HCT116 (cell line): Measurements from ENCODE around the gene IQGAP3. TPM values are rescaled to one million over a fixed set of nuclear protein-coding genes. Genes with fewer than 3 reads are reported as not detected.

Experiments used
- ATAC-seq: fragments of 200-7000 bp; cut with Tn5 transposase; 2 replicates; pipeline ENCODE4 v1.9.1; 2020; ENCODE audit warnings: mild to moderate bottlenecking, moderate library complexity
- BruUV-seq: library from RNA; stranded (reverse); fragments of 400-500 nt; replicated peaks from 2 replicates; lab custom pipeline; 2021; lab: Mats Ljungman, UMichigan
- CTCF ChIA-PET: fragments of 300-600 bp; sonication (Branson Sonifier 250); formaldehyde crosslinking; loops from one replicate; lab custom pipeline; 2021; ENCODE audit warnings: antibody characterized with exemption; lab: Charles Lee
- POLR2A ChIA-PET: fragments of 300-600, 350-600 bp; sonication (Branson Sonifier 250); formaldehyde crosslinking; loops from one replicate; lab custom pipeline; 2021; ENCODE audit warnings: antibody characterized with exemption; lab: Charles Lee
- RAD21 ChIA-PET, 2 experiments: fragments of 300-600 bp; sonication (Branson Sonifier 250); formaldehyde crosslinking; loops; one replicate each; lab custom pipeline; 2023; ENCODE audit warnings: low total read pairs in 2 of 2; ENCODE audit not compliant: uncharacterized antibody in 2 of 2, unreplicated experiment in 2 of 2, low non-redundant PET in 1 of 2; lab: Charles Lee
- DNase-seq: peaks from one replicate; pipeline ENCODE4 v3.0.0-alpha.2; 2010; ENCODE audit warnings: low read depth, low spot score
- H2AFZ ChIP-seq: fragments of 200-600 bp; shearing (Covaris generic), sonication (generic); 2 replicates; pipeline ENCODE4 v1.6.1; 2017; ENCODE audit warnings: low read depth, mixed run types, mixed read lengths, antibody characterized with exemption, low read length; ENCODE audit not compliant: poor library complexity, severe bottlenecking
- H3K27ac ChIP-seq: 2 replicates; pipeline ENCODE4 v1.5.1; 2012; ENCODE audit warnings: low read depth, low read length
- H3K27me3 ChIP-seq: fragments of 200-600 bp; sonication (generic); 2 replicates; pipeline ENCODE4 v1.6.1; 2016; ENCODE audit warnings: mixed run types, low read length, mixed read lengths; ENCODE audit not compliant: insufficient read depth
- H3K36me3 ChIP-seq, 2 experiments: fragments of 200-500 bp in 1 of 2; fragments of 200-600 bp in 1 of 2; sonication (Bioruptor generic) in 1 of 2; sonication (generic) in 1 of 2; 2 replicates each; pipeline versions ENCODE4 v1.5.1 to v1.6.1; 2014 to 2016; ENCODE audit warnings: low read length in 2 of 2, inconsistent platforms in 1 of 2, mixed read lengths in 1 of 2, mixed run types in 1 of 2; ENCODE audit not compliant: insufficient read depth in 2 of 2, control insufficient read depth in 1 of 2
- H3K4me1 ChIP-seq, 2 experiments: fragments of 200-600 bp in 1 of 2; sonication (generic) in 1 of 2; 2 replicates each; pipeline versions ENCODE4 v1.5.1 to v1.6.1; 2012 to 2017; ENCODE audit warnings: low read length in 2 of 2, inconsistent platforms in 1 of 2, mild to moderate bottlenecking in 1 of 2, mixed read lengths in 1 of 2, mixed run types in 1 of 2, moderate library complexity in 1 of 2; ENCODE audit not compliant: insufficient read depth in 2 of 2, control insufficient read depth in 1 of 2
- H3K4me2 ChIP-seq: fragments of 200-600 bp; sonication (generic); 2 replicates; pipeline ENCODE4 v1.6.1; 2017; ENCODE audit warnings: mixed run types, low read length, mixed read lengths
- H3K4me3 ChIP-seq, 2 experiments: fragments of 200-600 bp in 1 of 2; sonication (generic) in 1 of 2; replicated peaks in 1 of 2; 2 replicates each; pipeline ENCODE4 v1.5.1; 2011 to 2016; ENCODE audit warnings: low read length in 2 of 2, control low read depth in 1 of 2, low read depth in 1 of 2, mild to moderate bottlenecking in 1 of 2, mixed read lengths in 1 of 2, mixed run types in 1 of 2
- H3K79me2 ChIP-seq: fragments of 200-600 bp; sonication (generic); 2 replicates; pipeline ENCODE4 v1.6.1; 2017; ENCODE audit warnings: mild to moderate bottlenecking, mixed run types, low read length, moderate library complexity, mixed read lengths; ENCODE audit not compliant: insufficient read depth
- H3K9ac ChIP-seq: fragments of 200-600 bp; sonication (generic); 2 replicates; pipeline ENCODE4 v1.6.1; 2016; ENCODE audit warnings: low read length, mixed read lengths
- H3K9me2 ChIP-seq: fragments of 200-600 bp; sonication (generic), shearing (Covaris generic); 2 replicates; pipeline ENCODE4 v1.6.1; 2017; ENCODE audit warnings: mixed run types, mild to moderate bottlenecking, moderate library complexity; ENCODE audit not compliant: insufficient read depth
- H3K9me3 ChIP-seq, 2 experiments: fragments of 200-500 bp in 1 of 2; fragments of 200-600 bp in 1 of 2; sonication (Bioruptor generic) in 1 of 2; sonication (generic) in 1 of 2; 2 replicates each; pipeline ENCODE4 v1.6.1; 2014 to 2017; ENCODE audit warnings: low read length in 2 of 2, mixed read lengths in 2 of 2, inconsistent platforms in 1 of 2, low read depth in 1 of 2, mild to moderate bottlenecking in 1 of 2, mixed run types in 1 of 2, moderate library complexity in 1 of 2; ENCODE audit not compliant: control insufficient read depth in 1 of 2, insufficient read depth in 1 of 2
- H4K20me1 ChIP-seq: fragments of 200-600 bp; sonication (generic), shearing (Covaris generic); 2 replicates; pipeline ENCODE4 v1.6.1; 2017; ENCODE audit warnings: mixed run types, mild to moderate bottlenecking, moderate library complexity; ENCODE audit not compliant: insufficient read depth
- ATF3 ChIP-seq: IDR thresholded peaks from 2 replicates; pipeline ENCODE4 v1.6.1; 2012
- CBX3 ChIP-seq: IDR thresholded peaks from 2 replicates; pipeline ENCODE4 v1.6.1; 2012; ENCODE audit warnings: low read depth
- CEBPB ChIP-seq: IDR thresholded peaks from 2 replicates; pipeline ENCODE4 v1.6.1; 2012; ENCODE audit warnings: low read depth
- CTCF ChIP-seq, 3 experiments: fragments of 200-600 bp in 1 of 3; sonication (generic) in 1 of 3; IDR thresholded peaks in 2 of 3; conservative IDR thresholded peaks in 1 of 3; 2 replicates each; pipeline ENCODE4 v1.5.1; 2012 to 2017; ENCODE audit warnings: low read depth in 2 of 3, low read length in 2 of 3, antibody characterized with exemption in 1 of 3, borderline replicate concordance in 1 of 3, control low read depth in 1 of 3, mild to moderate bottlenecking in 1 of 3, mixed read lengths in 1 of 3, mixed run types in 1 of 3, moderate library complexity in 1 of 3; ENCODE audit not compliant: insufficient read depth in 1 of 3
- ELF1 ChIP-seq: IDR thresholded peaks from 2 replicates; pipeline ENCODE4 v1.6.1; 2012; ENCODE audit warnings: low read depth, borderline replicate concordance
- EZH2 ChIP-seq: fragments of 200-600 bp; sonication (generic); IDR thresholded peaks from 2 replicates; pipeline ENCODE4 v1.6.1; 2017; ENCODE audit warnings: antibody characterized with exemption, mixed run types
- FOSL1 ChIP-seq: IDR thresholded peaks from 2 replicates; pipeline ENCODE4 v1.6.1; 2012; ENCODE audit warnings: low read depth
- JUND ChIP-seq: IDR thresholded peaks from 2 replicates; pipeline ENCODE4 v1.6.1; 2012
- POLR2AphosphoS5 ChIP-seq: IDR thresholded peaks from 2 replicates; pipeline ENCODE4 v1.6.1; 2011; ENCODE audit warnings: mild to moderate bottlenecking, low read depth, low read length, moderate library complexity
- SP1 ChIP-seq: IDR thresholded peaks from 2 replicates; pipeline ENCODE4 v1.6.1; 2012; ENCODE audit warnings: low read depth
- ZFX ChIP-seq: fragments of 450-650 bp; IDR thresholded peaks from 2 replicates; pipeline ENCODE4 v1.6.1; 2017
- ZNF274 ChIP-seq: fragments of 200-500 bp; sonication (Bioruptor generic); IDR thresholded peaks from 2 replicates; pipeline ENCODE4 v1.6.1; 2014; ENCODE audit warnings: mild to moderate bottlenecking, low read depth, low read length, inconsistent platforms
- intact Hi-C: fragments of 100-400 bp; cut with micrococcal nuclease; formaldehyde crosslinking; loops from 2 replicates; pipeline ENCODE4 v1.10.0; 2022
- total RNA-seq: library from RNA; stranded (reverse); gene quantifications from one replicate; pipeline ENCODE4 v1.2.1, GENCODE V29; 2021; ENCODE audit not compliant: unreplicated experiment

The IQGAP3 gene
- total RNA-seq, 1 experiment from 2014 or later = 38.8 TPM

GRCh38 chr1:156513185-156513584 is 59.2 kb downstream of the IQGAP3 start:
- ChIA-PET CTCF (no interaction called here), POLR2A (no interaction called here), RAD21 (no interaction called here)
- DNase-seq = no peak
- H2AFZ ChIP-seq = no peak overlapping the region
- intact Hi-C loops = loop anchor here (5.0 kb wide), 1 partner anchor 39 kb away; no protein-coding TSS in a partner anchor
- H3K9ac ChIP-seq = no peak overlapping the region
- H3K9me3 ChIP-seq = no peaks in the 10 kb centered on the region
- no peaks in the 10 kb centered on the region for H4K20me1 ChIP-seq
- no peak overlapping the region for H3K4me3 ChIP-seq
- no peak for TF ChIP-seq ATF3
- TF ChIP-seq FOSL1 = no peak
- no peak for TF ChIP-seq ELF1
- TF ChIP-seq CBX3 = no peak
- TF ChIP-seq POLR2AphosphoS5 = no peak
- no peak for TF ChIP-seq CEBPB
- H3K4me1 ChIP-seq = peaks cover 0 to 10% of the 10 kb centered on the region in 2 experiments; a peak in 1 of 4 replicates
- no peaks in the 10 kb centered on the region for H3K9me2 ChIP-seq
- no peak overlapping the region for H3K4me2 ChIP-seq
- H3K27me3 ChIP-seq = no peaks in the 10 kb centered on the region
- ATAC-seq = no peak
- H3K36me3 ChIP-seq = no peaks in the 10 kb centered on the region
- no peaks in the 10 kb centered on the region for H3K79me2 ChIP-seq
- BruUV-seq = no TSS peak
- no peak overlapping the region for H3K27ac ChIP-seq

GRCh38 chr1:156511644-156512043 is 60.7 kb downstream of the IQGAP3 start:
- Histone ChIP-seq H3K4me2 (no peak overlapping the region), H3K9ac (no peak overlapping the region), H3K36me3 (no peaks in the 10 kb centered on the region), H2AFZ (no peak overlapping the region), H3K27ac (no peak overlapping the region), H3K9me3 (no peaks in the 10 kb centered on the region), H4K20me1 (no peaks in the 10 kb centered on the region), H3K79me2 (no peaks in the 10 kb centered on the region), H3K9me2 (no peaks in the 10 kb centered on the region), H3K27me3 (no peaks in the 10 kb centered on the region), H3K4me1 (peaks cover 0 to 9% of the 10 kb centered on the region in 2 experiments; a peak in 1 of 4 replicates), H3K4me3 (no peak overlapping the region)
- DNase-seq (no peak), ATAC-seq (no peak)
- ChIA-PET CTCF (no interaction called here), RAD21 (no interaction called here), POLR2A (no interaction called here)
- TF ChIP-seq JUND = no peak
- no peak for TF ChIP-seq SP1
- no peak for TF ChIP-seq ZNF274
- TF ChIP-seq ELF1 = no peak
- no peak for TF ChIP-seq CTCF (IDR thresholded peaks at IDR 0.05 in 2 of 3, conservative IDR thresholded peaks at IDR 0.05 in 1 of 3; ENCODE audit: borderline replicate concordance in 1 of 3, insufficient read depth in 1 of 3, low read depth in 2 of 3, low read length in 2 of 3)
- TF ChIP-seq EZH2 = no peak
- TF ChIP-seq ZFX = no peak
- no TSS peak for BruUV-seq
- intact Hi-C loops = loop anchor here (5.0 kb wide), 1 partner anchor 41 kb away; no protein-coding TSS in a partner anchor
